CD4-positive, alpha-beta T cell (primary cell): ENCODE measurements around the gene E2F1. TPM values are rescaled to one million over a fixed set of nuclear protein-coding genes. Genes with fewer than 3 reads are reported as not detected.

Experiments used
- ATAC-seq: fragments of 200-7000 bp; cut with Tn5 transposase; one replicate; pipeline ENCODE4 v1.10.0; 2022; ENCODE audit warnings: mild to moderate bottlenecking; ENCODE audit not compliant: poor library complexity
- CTCF ChIA-PET: fragments of 350-600 bp; sonication (Branson Sonifier 250); formaldehyde crosslinking; loops from one replicate; lab custom pipeline; 2021; ENCODE audit warnings: antibody characterized with exemption, inconsistent platforms; lab: Charles Lee
- POLR2A ChIA-PET: fragments of 350-600 bp; sonication (Branson Sonifier 250); formaldehyde crosslinking; loops from one replicate; lab custom pipeline; 2021; ENCODE audit warnings: antibody characterized with exemption, inconsistent platforms; lab: Charles Lee
- DNase-seq, 14 experiments: peaks; one replicate each; pipeline ENCODE4 v3.0.0-alpha.2; 2013 to 2020; ENCODE audit warnings: mixed read lengths in 2 of 14
- H3K27ac ChIP-seq, 2 donors: one replicate each; pipeline versions ENCODE4 v1.5.1 to v1.7.0; 2013; ENCODE audit warnings: low read length in 2 of 2, low read depth in 1 of 2, mild to moderate bottlenecking in 1 of 2
- H3K27me3 ChIP-seq, 2 experiments: 1 replicate in 1 of 2; 2 replicates in 1 of 2; pipeline versions ENCODE4 v1.6.1 to v1.7.0; 2013; ENCODE audit warnings: low read length in 2 of 2, control low read depth in 1 of 2, mild to moderate bottlenecking in 1 of 2, moderate library complexity in 1 of 2; ENCODE audit not compliant: insufficient read depth in 2 of 2, control insufficient read depth in 1 of 2
- H3K36me3 ChIP-seq: one replicate; pipeline ENCODE4 v1.6.1; 2013; ENCODE audit warnings: low read length, control low read depth; ENCODE audit not compliant: insufficient read depth
- H3K4me1 ChIP-seq: one replicate; pipeline ENCODE4 v1.6.1; 2013; ENCODE audit warnings: low read length, control low read depth; ENCODE audit not compliant: insufficient read depth
- H3K4me3 ChIP-seq: one replicate; pipeline ENCODE4 v1.5.1; 2013; ENCODE audit warnings: mild to moderate bottlenecking, low read length, moderate library complexity
- H3K9me3 ChIP-seq, 2 experiments: 1 replicate in 1 of 2; 2 replicates in 1 of 2; pipeline versions ENCODE4 v1.6.1 to v1.7.0; 2013; ENCODE audit warnings: low read length in 2 of 2, mild to moderate bottlenecking in 2 of 2, control low read depth in 1 of 2, moderate library complexity in 1 of 2; ENCODE audit not compliant: control insufficient read depth in 1 of 2, insufficient read depth in 1 of 2
- H3K27ac Mint-ChIP-seq: one replicate; pipeline ENCODE4 v1.8.0; 2020; ENCODE audit warnings: mixed read lengths
- H3K27me3 Mint-ChIP-seq: one replicate; pipeline ENCODE4 v1.8.0; 2021; ENCODE audit warnings: mixed read lengths
- H3K36me3 Mint-ChIP-seq: one replicate; pipeline ENCODE4 v1.8.0; 2021; ENCODE audit warnings: low read depth, mixed read lengths
- H3K4me1 Mint-ChIP-seq: one replicate; pipeline ENCODE4 v1.8.0; 2021; ENCODE audit warnings: low read depth, mixed read lengths
- H3K4me3 Mint-ChIP-seq: one replicate; pipeline ENCODE4 v1.8.0; 2020; ENCODE audit warnings: mild to moderate bottlenecking, mixed read lengths
- H3K9me3 Mint-ChIP-seq: one replicate; pipeline ENCODE4 v1.8.0; 2020; ENCODE audit warnings: mixed read lengths
- intact Hi-C, 2 experiments: fragments of 100-400 bp; cut with DNase I in 1 of 2; cut with micrococcal nuclease in 1 of 2; formaldehyde crosslinking; loops; one replicate each; pipeline versions ENCODE4 v1.15.1 to v1.9.0; 2023 to 2025; cut with DNase I, micrococcal nuclease
- total RNA-seq, 174 experiments: library from RNA in 2 of 174; stranded (reverse) in 2 of 174; gene quantifications; one replicate each; pipeline ENCODE4 v1.2.3 and lab custom pipeline; 2021 to 2026
- TF ChIP-seq, protein P1 (sequence below): fragments of 200-600 bp; IDR thresholded peaks from one replicate; pipeline ENCODE4 v1.8.0; 2022; ENCODE audit warnings: antibody characterized with exemption, mild to moderate bottlenecking

The E2F1 gene
- total RNA-seq, 2 experiments from 2014 or later: 1.2 to 1.6 TPM

GRCh38 chr20:33719277-33719988 is 33.2 kb upstream of the E2F1 start:
- H3K36me3 ChIP-seq: peaks cover 5% of the 10 kb centered on the region
- DNase-seq: no peak
- ChIA-PET CTCF (interaction anchor here (0.6 to 3.0 kb wide), 3 partner anchors 10 to 52 kb away, joined by 3 to 19 read pairs (median 14); partner anchors contain the start of genes ACTL10 and ZNF341), POLR2A (interaction anchor here (0.7 to 3.1 kb wide), 21 partner anchors 10 to 1900 kb away, joined by 3 to 53 read pairs (median 7); partner anchors contain the start of genes ACTL10, CBFA2T2, CDK5RAP1 and CHMP4B)
- peak overlapping the region; percentile 2 to 72 for H3K27ac ChIP-seq
- no peaks in the 10 kb centered on the region for H3K9me3 ChIP-seq
- Mint-ChIP-seq H3K9me3 (no peaks in the 10 kb centered on the region), H3K27me3 (no peaks in the 10 kb centered on the region), H3K27ac (peak overlapping the region; percentile 60), H3K4me3 (peak overlapping the region; percentile 83), H3K36me3 (peaks cover 17% of the 10 kb centered on the region), H3K4me1 (peaks cover 18% of the 10 kb centered on the region)
- H3K4me1 ChIP-seq: peaks cover 20% of the 10 kb centered on the region
- no peaks in the 10 kb centered on the region for H3K27me3 ChIP-seq
- ATAC-seq: no peak
- H3K4me3 ChIP-seq: peak overlapping the region; percentile 66
- intact Hi-C loops: no loop called here
- TF ChIP-seq, protein P1, sequence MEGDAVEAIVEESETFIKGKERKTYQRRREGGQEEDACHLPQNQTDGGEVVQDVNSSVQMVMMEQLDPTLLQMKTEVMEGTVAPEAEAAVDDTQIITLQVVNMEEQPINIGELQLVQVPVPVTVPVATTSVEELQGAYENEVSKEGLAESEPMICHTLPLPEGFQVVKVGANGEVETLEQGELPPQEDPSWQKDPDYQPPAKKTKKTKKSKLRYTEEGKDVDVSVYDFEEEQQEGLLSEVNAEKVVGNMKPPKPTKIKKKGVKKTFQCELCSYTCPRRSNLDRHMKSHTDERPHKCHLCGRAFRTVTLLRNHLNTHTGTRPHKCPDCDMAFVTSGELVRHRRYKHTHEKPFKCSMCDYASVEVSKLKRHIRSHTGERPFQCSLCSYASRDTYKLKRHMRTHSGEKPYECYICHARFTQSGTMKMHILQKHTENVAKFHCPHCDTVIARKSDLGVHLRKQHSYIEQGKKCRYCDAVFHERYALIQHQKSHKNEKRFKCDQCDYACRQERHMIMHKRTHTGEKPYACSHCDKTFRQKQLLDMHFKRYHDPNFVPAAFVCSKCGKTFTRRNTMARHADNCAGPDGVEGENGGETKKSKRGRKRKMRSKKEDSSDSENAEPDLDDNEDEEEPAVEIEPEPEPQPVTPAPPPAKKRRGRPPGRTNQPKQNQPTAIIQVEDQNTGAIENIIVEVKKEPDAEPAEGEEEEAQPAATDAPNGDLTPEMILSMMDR: no peak

- TF ChIP-seq, protein P1: no peak
- ChIA-PET CTCF (no interaction called here), POLR2A (interaction anchor here (0.7 kb wide), 1 partner anchor 24 kb away, joined by 3 read pairs; no protein-coding TSS in a partner anchor)
- peaks cover 20% of the 10 kb centered on the region for H3K4me1 ChIP-seq
- H3K27ac Mint-ChIP-seq: no peak overlapping the region
- H3K36me3 Mint-ChIP-seq: peaks cover 42% of the 10 kb centered on the region
- intact Hi-C loops: no loop called here
- peaks cover 18% of the 10 kb centered on the region for H3K4me1 Mint-ChIP-seq
- no peaks in the 10 kb centered on the region for H3K27me3 ChIP-seq
- no peaks in the 10 kb centered on the region for H3K27me3 Mint-ChIP-seq
- ATAC-seq: no peak
- no peaks in the 10 kb centered on the region for H3K9me3 ChIP-seq
- H3K27ac ChIP-seq: no peak overlapping the region
- no peak overlapping the region for H3K4me3 ChIP-seq
- H3K36me3 ChIP-seq: peaks cover 30% of the 10 kb centered on the region
- no peaks in the 10 kb centered on the region for H3K9me3 Mint-ChIP-seq
- peak overlapping the region; percentile 8 for H3K4me3 Mint-ChIP-seq
- no peak for DNase-seq
These were observed 30.3 kb upstream of the E2F1 start for GRCh38 chr20:33716498-33716897.

- peaks cover 15% of the 10 kb centered on the region for H3K4me1 Mint-ChIP-seq
- no peaks in the 10 kb centered on the region for H3K9me3 Mint-ChIP-seq
- intact Hi-C loops: no loop called here
- H3K4me3 Mint-ChIP-seq: no peak overlapping the region
- TF ChIP-seq, protein P1: no peak
- H3K36me3 Mint-ChIP-seq: peaks cover 60% of the 10 kb centered on the region
- POLR2A ChIA-PET: no interaction called here
- no peaks in the 10 kb centered on the region for H3K27me3 Mint-ChIP-seq
- no peak for ATAC-seq
- Histone ChIP-seq H3K9me3 (no peaks in the 10 kb centered on the region), H3K27me3 (no peaks in the 10 kb centered on the region), H3K27ac (no peak overlapping the region), H3K4me3 (no peak overlapping the region), H3K36me3 (peaks cover 41% of the 10 kb centered on the region), H3K4me1 (peaks cover 6% of the 10 kb centered on the region)
- no peak for DNase-seq
- CTCF ChIA-PET: no interaction called here
- H3K27ac Mint-ChIP-seq: no peak overlapping the region
These were observed 27.7 kb upstream of the E2F1 start for GRCh38 chr20:33713865-33714367.
